Left lung (tissue), 10 donors: ENCODE data around the gene DACH1. TPM values are rescaled to one million over a fixed set of nuclear protein-coding genes. Genes with fewer than 3 reads are reported as not detected.

ENCODE experiments used
- ATAC-seq: fragments of 200-7000 bp; cut with Tn5 transposase; one replicate; pipeline ENCODE4 v1.9.1; 2020; ENCODE audit warnings: moderate library complexity
- DNase-seq, 4 donors: peaks; one replicate each; pipeline ENCODE4 v3.0.0-alpha.2; 2013 to 2020
- H3K27ac ChIP-seq, 2 donors: fragments of 200-600 bp; sonication (generic) in 1 of 2; one replicate each; pipeline versions ENCODE4 v1.5.0 to v1.8.0; 2020 to 2021
- H3K27me3 ChIP-seq, 2 donors: fragments of 200-600 bp; sonication (generic) in 1 of 2; one replicate each; pipeline versions ENCODE4 v1.5.0 to v1.8.0; 2020 to 2021
- H3K36me3 ChIP-seq, 2 donors: fragments of 200-600 bp; sonication (generic) in 1 of 2; one replicate each; pipeline versions ENCODE4 v1.5.0 to v1.8.0; 2020 to 2021
- H3K4me1 ChIP-seq, 2 donors: fragments of 200-600 bp; one replicate each; pipeline ENCODE4 v1.8.0; 2021
- H3K4me3 ChIP-seq, 2 donors: fragments of 200-600 bp; sonication (generic) in 1 of 2; one replicate each; pipeline versions ENCODE4 v1.5.0 to v1.8.0; 2020 to 2021; ENCODE audit warnings: mild to moderate bottlenecking in 1 of 2
- H3K9me3 ChIP-seq, 2 donors: fragments of 200-600 bp; sonication (generic) in 1 of 2; one replicate each; pipeline versions ENCODE4 v1.5.0 to v1.8.0; 2020 to 2021
- CTCF ChIP-seq, 2 donors: fragments of 200-600 bp; sonication (generic) in 1 of 2; IDR thresholded peaks; one replicate each; pipeline versions ENCODE4 v1.5.0 to v1.8.0; 2021; ENCODE audit warnings: antibody characterized with exemption in 2 of 2
- intact Hi-C, 2 donors: fragments of 100-400 bp; cut with DNase I; formaldehyde crosslinking; loops; one replicate each; pipeline versions ENCODE4 v1.11.2 to v1.14.2; 2022
- polyA plus RNA-seq, 6 donors: library from polyadenylated mRNA; unstranded; fragments of 120-200 nt; gene quantifications; one replicate each; pipeline ENCODE4 v1.2.1, GENCODE V29; 2013; ENCODE audit not compliant: insufficient read length in 6 of 6
- total RNA-seq, 2 donors: library from RNA; stranded (reverse); fragmentation: NEBNext Ultra II Directional; extraction: Animal tissue kit (Norgen Biotek cat#: 25700); gene quantifications; one replicate each; pipeline ENCODE4 v1.2.1, GENCODE V29; 2021
- donor health status: DM: no; HTN: yes; CAD: no.
- donor health status: DM: no; HTN: no; CAD: no.

DACH1 gene
- total and polyA plus RNA-seq, 8 donors, result 4.6 to 47.5 (median 43.9) TPM

- Histone ChIP-seq H3K36me3 (no peaks in the 10 kb centered on the region), H3K4me1 (no peaks in the 10 kb centered on the region), H3K4me3 (no peak overlapping the region), H3K27ac (no peak overlapping the region), H3K27me3 (no peaks in the 10 kb centered on the region), H3K9me3 (no peaks in the 10 kb centered on the region)
- DNase-seq (no peak), ATAC-seq (no peak)
- TF ChIP-seq CTCF (IDR thresholded peaks at IDR 0.05), result no peak
- intact Hi-C loops, result no loop called here
Observed at GRCh38 chr13:71645467-71645866, 221.5 kb downstream of the DACH1 start.

- Histone ChIP-seq H3K36me3 (no peaks in the 10 kb centered on the region), H3K27ac (no peak overlapping the region), H3K4me3 (no peak overlapping the region), H3K9me3 (no peaks in the 10 kb centered on the region), H3K4me1 (no peaks in the 10 kb centered on the region), H3K27me3 (no peaks in the 10 kb centered on the region)
- DNase-seq, result no peak
- TF ChIP-seq CTCF (IDR thresholded peaks at IDR 0.05), result no peak
- intact Hi-C loops, result no loop called here
- no peak for ATAC-seq
Observed at GRCh38 chr13:71644579-71644978, 222.4 kb downstream of the DACH1 start.

- no peak overlapping the region for H3K4me3 ChIP-seq
- ATAC-seq, result no peak
- no peaks in the 10 kb centered on the region for H3K27me3 ChIP-seq
- H3K4me1 ChIP-seq, result no peaks in the 10 kb centered on the region
- TF ChIP-seq CTCF (IDR thresholded peaks at IDR 0.05), result no peak
- no peaks in the 10 kb centered on the region for H3K36me3 ChIP-seq
- H3K27ac ChIP-seq, result no peak overlapping the region
- intact Hi-C loops, result no loop called here
- no peak for DNase-seq
- no peaks in the 10 kb centered on the region for H3K9me3 ChIP-seq
Observed at GRCh38 chr13:71643448-71643860, 223.6 kb downstream of the DACH1 start.

GRCh38 chr13:71638751-71639150 is 228.3 kb downstream of the DACH1 start:
- DNase-seq, result no peak
- Histone ChIP-seq H3K36me3 (no peaks in the 10 kb centered on the region), H3K4me3 (no peak overlapping the region), H3K27me3 (no peaks in the 10 kb centered on the region), H3K4me1 (no peaks in the 10 kb centered on the region), H3K27ac (no peak overlapping the region), H3K9me3 (no peaks in the 10 kb centered on the region)
- intact Hi-C loops, result no loop called here
- ATAC-seq, result no peak
- no peak for TF ChIP-seq CTCF (IDR thresholded peaks at IDR 0.05)

GRCh38 chr13:71634602-71635443 is 232.2 kb downstream of the DACH1 start:
- Histone ChIP-seq H3K27me3 (no peaks in the 10 kb centered on the region), H3K36me3 (no peaks in the 10 kb centered on the region), H3K4me1 (no peaks in the 10 kb centered on the region), H3K4me3 (no peak overlapping the region), H3K9me3 (no peaks in the 10 kb centered on the region), H3K27ac (no peak overlapping the region)
- ATAC-seq, result no peak
- intact Hi-C loops, result no loop called here
- no peak for TF ChIP-seq CTCF (IDR thresholded peaks at IDR 0.05)
- no peak for DNase-seq
